Measurements from ENCODE around the gene KCNH3. TPM values are rescaled to one million over a fixed set of nuclear protein-coding genes. Genes with fewer than 3 reads are reported as not detected.
A peak's percentile ranks its signal among the peaks of the same experiment; 100 is the strongest.

KCNH3 gene, protein sequence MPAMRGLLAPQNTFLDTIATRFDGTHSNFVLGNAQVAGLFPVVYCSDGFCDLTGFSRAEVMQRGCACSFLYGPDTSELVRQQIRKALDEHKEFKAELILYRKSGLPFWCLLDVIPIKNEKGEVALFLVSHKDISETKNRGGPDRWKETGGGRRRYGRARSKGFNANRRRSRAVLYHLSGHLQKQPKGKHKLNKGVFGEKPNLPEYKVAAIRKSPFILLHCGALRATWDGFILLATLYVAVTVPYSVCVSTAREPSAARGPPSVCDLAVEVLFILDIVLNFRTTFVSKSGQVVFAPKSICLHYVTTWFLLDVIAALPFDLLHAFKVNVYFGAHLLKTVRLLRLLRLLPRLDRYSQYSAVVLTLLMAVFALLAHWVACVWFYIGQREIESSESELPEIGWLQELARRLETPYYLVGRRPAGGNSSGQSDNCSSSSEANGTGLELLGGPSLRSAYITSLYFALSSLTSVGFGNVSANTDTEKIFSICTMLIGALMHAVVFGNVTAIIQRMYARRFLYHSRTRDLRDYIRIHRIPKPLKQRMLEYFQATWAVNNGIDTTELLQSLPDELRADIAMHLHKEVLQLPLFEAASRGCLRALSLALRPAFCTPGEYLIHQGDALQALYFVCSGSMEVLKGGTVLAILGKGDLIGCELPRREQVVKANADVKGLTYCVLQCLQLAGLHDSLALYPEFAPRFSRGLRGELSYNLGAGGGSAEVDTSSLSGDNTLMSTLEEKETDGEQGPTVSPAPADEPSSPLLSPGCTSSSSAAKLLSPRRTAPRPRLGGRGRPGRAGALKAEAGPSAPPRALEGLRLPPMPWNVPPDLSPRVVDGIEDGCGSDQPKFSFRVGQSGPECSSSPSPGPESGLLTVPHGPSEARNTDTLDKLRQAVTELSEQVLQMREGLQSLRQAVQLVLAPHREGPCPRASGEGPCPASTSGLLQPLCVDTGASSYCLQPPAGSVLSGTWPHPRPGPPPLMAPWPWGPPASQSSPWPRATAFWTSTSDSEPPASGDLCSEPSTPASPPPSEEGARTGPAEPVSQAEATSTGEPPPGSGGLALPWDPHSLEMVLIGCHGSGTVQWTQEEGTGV
- 1 to 10 TPM in 1 of 4 donors, under 1 TPM in 1, not detected in 2; 0.22 to 3.4 TPM for polyA plus RNA-seq
- long read RNA-seq, donor 1, result 0 reads
- long read RNA-seq, donor 2, result 0 reads
- long read RNA-seq, donor 3, result 0 reads
- long read RNA-seq, donor 4, result 0 reads
- long read RNA-seq, donor 5, result 0 reads
- long read RNA-seq, donor 6, partial matches to known transcripts, result 0 of 1 reads
- long read RNA-seq, donor 6, other reads (novel, unspliced or antisense), result 0 of 1 reads
- long read RNA-seq, donor 7, result 0 reads
- long read RNA-seq, donor 8, result 0 reads
- long read RNA-seq, donor 9, result 0 reads
- long read RNA-seq, donor 10, partial matches to known transcripts, result 5 of 17 reads
- long read RNA-seq, donor 10, other reads (novel, unspliced or antisense), result 12 of 17 reads

DNA sequence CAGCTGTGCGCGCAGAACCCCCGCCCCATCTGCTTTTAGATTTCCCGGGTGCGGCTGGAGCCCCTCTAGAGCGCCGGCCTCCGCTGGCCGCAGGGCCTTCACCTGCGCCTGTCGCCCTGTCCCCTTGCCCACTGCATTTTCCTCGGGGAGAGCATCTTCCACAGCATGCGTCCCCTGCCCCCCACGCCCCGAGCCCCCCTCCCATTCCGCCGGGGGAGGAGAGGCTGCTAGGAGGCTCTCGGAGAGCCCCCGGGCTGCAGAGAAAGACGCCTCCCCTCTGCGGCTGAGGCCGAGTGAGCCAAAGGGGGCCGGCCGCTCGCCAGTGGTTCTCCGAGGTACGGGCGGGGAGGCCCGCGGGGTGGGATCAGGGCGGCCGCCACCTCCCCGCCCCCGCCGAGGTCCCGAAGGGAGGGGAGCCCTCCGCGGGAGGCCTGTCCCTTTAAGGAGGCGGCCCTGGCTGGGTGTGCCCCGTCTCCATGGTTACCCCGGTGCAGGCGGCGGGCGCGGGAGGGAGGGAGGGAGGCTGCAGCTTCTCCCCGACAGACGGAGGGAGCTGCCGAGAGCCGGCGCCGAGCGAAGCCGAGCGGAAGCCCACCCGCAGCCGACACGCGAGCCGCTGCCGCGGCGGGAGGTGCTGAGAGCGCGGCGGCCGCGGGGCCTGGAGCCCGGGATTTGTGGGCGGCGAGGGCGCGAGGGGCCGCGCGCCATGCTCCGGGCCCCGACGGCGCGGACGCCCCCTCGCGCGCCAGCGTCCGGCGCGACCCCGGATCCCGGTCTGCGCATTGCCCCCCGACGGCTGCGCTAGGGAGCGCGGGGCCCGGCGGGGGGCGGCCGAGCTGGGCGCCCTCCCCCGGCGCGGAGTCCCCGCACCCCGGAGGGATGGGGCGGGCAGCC, at the start of gene KCNH3:
KCNH3 (plus strand) TSS at position 521 of the 894 bp plus-strand sequence. CDS start 387 bp downstream, outside the sequence.
- 0 to 2% (median 1%) methylated on average over 46 to 107 of the region's 107 CpGs for WGBS, 3 donors
- FAIRE-seq, result no peak
- peaks cover 7 to 81% (median 13%) of the 10 kb centered on the region in 3 donors for H3K27me3 ChIP-seq (ENCODE audit: control insufficient read depth in 3 of 3, insufficient read depth in 3 of 3, low read length in 3 of 3)

DNA sequence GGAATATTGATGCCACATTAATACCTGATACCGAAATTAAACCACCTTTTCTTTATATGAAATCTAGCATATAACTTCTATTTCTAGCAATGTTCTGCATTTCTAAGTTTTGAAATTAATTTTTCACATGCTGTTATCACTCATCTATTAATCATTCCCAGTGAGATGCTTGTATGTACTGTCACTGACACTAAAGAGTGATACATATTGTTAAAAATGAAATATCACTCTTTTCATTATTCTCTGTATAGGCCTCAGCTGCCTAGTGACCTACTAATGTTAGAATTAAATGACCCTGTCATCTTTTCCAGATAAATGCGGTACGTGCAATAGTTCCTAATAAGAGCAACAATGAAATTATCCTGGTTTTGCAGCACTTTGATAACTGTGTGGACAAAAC, 49.7 kb upstream of the KCNH3 start:
- 89 to 96% (median 95%) methylated on average over 3 of the region's 3 CpGs for WGBS, 3 donors

More for the DNA sequence above, at the start of gene KCNH3:
- peak; percentile 74 to 87 for DNase-seq
- Histone ChIP-seq H3K9me3 (ENCODE audit: control insufficient read depth in 2 of 2, insufficient read depth in 1 of 2, low read depth in 1 of 2, low read length in 1 of 2) (peaks cover 0 to 3% of the 10 kb centered on the region in 2 donors), H3K4me1 (ENCODE audit: control insufficient read depth in 3 of 3, insufficient read depth in 2 of 3, low read depth in 1 of 3, low read length in 2 of 3) (peaks cover 0 to 27% (median 0%) of the 10 kb centered on the region in 3 donors), H3K4me3 (ENCODE audit: low read depth in 1 of 3, low read length in 3 of 3) (peak within 1 kb of the TSS in 2 of 3 donors; percentile 25 to 75), H3K27ac (ENCODE audit: low read depth in 1 of 3, low read length in 2 of 3) (no peak within 1 kb of the TSS), H3K36me3 (ENCODE audit: control insufficient read depth in 3 of 3, insufficient read depth in 2 of 3, low read depth in 1 of 3, low read length in 3 of 3) (no peaks in the 10 kb centered on the region)

DNA sequence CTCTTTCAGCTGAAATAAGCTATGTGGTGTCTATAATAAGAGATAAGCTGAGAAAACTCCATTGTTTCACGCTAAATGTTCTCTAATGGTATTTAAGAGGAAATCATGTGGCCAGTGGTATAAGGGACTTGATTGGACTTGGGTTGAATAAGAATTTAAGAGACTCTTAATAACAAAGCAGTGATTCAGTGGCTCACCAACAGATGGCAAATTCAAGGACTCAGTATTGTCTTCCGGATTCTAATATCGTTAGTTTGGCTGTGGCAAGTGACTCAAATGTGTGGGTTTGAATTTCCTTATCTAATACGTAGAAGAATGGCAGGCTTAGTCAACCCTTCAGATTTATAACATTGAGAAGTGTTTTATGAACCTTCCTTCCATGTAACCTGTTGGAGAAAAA, 49.1 kb upstream of the KCNH3 start:
- Histone ChIP-seq H3K4me1 (ENCODE audit: control insufficient read depth in 3 of 3, insufficient read depth in 2 of 3, low read depth in 1 of 3, low read length in 2 of 3) (no peaks in the 10 kb centered on the region), H3K4me3 (ENCODE audit: low read depth in 1 of 3, low read length in 3 of 3) (no peak overlapping the region), H3K36me3 (ENCODE audit: control insufficient read depth in 3 of 3, insufficient read depth in 2 of 3, low read depth in 1 of 3, low read length in 3 of 3) (peaks cover 0 to 21% (median 0%) of the 10 kb centered on the region in 3 donors), H3K27me3 (ENCODE audit: control insufficient read depth in 3 of 3, insufficient read depth in 3 of 3, low read length in 3 of 3) (no peaks in the 10 kb centered on the region), H3K27ac (ENCODE audit: low read depth in 1 of 3, low read length in 2 of 3) (no peak overlapping the region), H3K9me3 (ENCODE audit: control insufficient read depth in 2 of 2, insufficient read depth in 1 of 2, low read depth in 1 of 2, low read length in 1 of 2) (no peaks in the 10 kb centered on the region)
- DNase-seq (no peak), FAIRE-seq (no peak)
- WGBS, 3 donors, result 87 to 95% (median 93%) methylated on average over 4 of the region's 4 CpGs

More for the DNA sequence above, 49.7 kb upstream of the KCNH3 start:
- DNase-seq (no peak), FAIRE-seq (no peak)
- H3K27me3 ChIP-seq (ENCODE audit: control insufficient read depth in 3 of 3, insufficient read depth in 3 of 3, low read length in 3 of 3), result no peaks in the 10 kb centered on the region
- H3K4me3 ChIP-seq (ENCODE audit: low read depth in 1 of 3, low read length in 3 of 3), result no peak overlapping the region
- no peaks in the 10 kb centered on the region for H3K4me1 ChIP-seq (ENCODE audit: control insufficient read depth in 3 of 3, insufficient read depth in 2 of 3, low read depth in 1 of 3, low read length in 2 of 3)
- H3K36me3 ChIP-seq (ENCODE audit: control insufficient read depth in 3 of 3, insufficient read depth in 2 of 3, low read depth in 1 of 3, low read length in 3 of 3), result peaks cover 0 to 21% (median 0%) of the 10 kb centered on the region in 3 donors
- H3K9me3 ChIP-seq (ENCODE audit: control insufficient read depth in 2 of 2, insufficient read depth in 1 of 2, low read depth in 1 of 2, low read length in 1 of 2), result no peaks in the 10 kb centered on the region
- no peak overlapping the region for H3K27ac ChIP-seq (ENCODE audit: low read depth in 1 of 3, low read length in 2 of 3)

DNA sequence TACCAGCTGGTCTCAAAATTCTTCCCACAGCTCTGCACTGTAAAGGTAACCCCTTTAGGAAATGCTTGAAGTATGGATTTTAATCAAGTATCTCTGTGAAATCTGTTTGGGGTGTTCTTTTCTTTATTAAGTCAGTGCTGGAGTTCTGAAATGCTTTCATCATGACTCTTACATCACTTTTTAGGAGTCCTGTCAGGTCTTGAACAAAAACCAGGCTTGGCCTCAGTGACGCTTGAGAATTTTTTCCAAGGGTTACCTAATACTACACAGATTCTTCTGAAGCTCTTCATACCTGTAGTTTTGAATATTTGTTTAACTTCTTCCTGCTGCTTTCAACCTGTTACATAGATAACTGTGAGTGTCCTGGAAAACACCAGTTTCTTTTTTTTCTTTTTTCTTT, 47.0 kb upstream of the KCNH3 start:
- FAIRE-seq (no peak), DNase-seq (no peak)
- 97 to 100% (median 100%) methylated on average over 1 of the region's 1 CpG for WGBS, 3 donors

DNA sequence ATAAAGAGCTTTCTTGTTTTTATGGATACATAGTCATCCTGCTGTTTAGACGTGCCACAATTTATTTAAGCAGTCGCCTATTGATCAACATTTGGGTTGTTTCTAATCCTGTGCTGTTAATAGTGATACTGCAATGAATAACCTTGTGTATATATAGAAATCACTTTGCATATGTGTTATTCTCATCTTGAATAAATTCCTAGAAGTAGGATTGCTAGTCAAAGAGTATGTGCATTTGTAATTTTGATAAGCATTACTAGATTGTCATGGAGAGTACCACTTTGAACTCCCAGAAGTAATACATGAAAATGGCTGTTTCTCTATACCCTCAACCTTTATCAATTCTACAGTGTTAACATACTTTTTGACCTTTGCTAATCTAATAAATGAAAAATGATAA, 44.9 kb upstream of the KCNH3 start:
- FAIRE-seq, result no peak
- H3K4me3 ChIP-seq (ENCODE audit: low read depth in 1 of 3, low read length in 3 of 3), result no peak overlapping the region
- WGBS, 3 donors, result 49 to 84% (median 72%) methylated on average over 2 of the region's 2 CpGs
- peaks cover 2 to 8% (median 2%) of the 10 kb centered on the region in 3 donors for H3K36me3 ChIP-seq (ENCODE audit: control insufficient read depth in 3 of 3, insufficient read depth in 2 of 3, low read depth in 1 of 3, low read length in 3 of 3)
- H3K4me1 ChIP-seq (ENCODE audit: control insufficient read depth in 3 of 3, insufficient read depth in 2 of 3, low read depth in 1 of 3, low read length in 2 of 3), result no peaks in the 10 kb centered on the region
- no peaks in the 10 kb centered on the region for H3K27me3 ChIP-seq (ENCODE audit: control insufficient read depth in 3 of 3, insufficient read depth in 3 of 3, low read length in 3 of 3)
- H3K27ac ChIP-seq (ENCODE audit: low read depth in 1 of 3, low read length in 2 of 3), result no peak overlapping the region
- DNase-seq, result no peak
- H3K9me3 ChIP-seq (ENCODE audit: control insufficient read depth in 2 of 2, insufficient read depth in 1 of 2, low read depth in 1 of 2, low read length in 1 of 2), result no peaks in the 10 kb centered on the region

More for the DNA sequence above, 47.0 kb upstream of the KCNH3 start:
- Histone ChIP-seq H3K27ac (ENCODE audit: low read depth in 1 of 3, low read length in 2 of 3) (no peak overlapping the region), H3K9me3 (ENCODE audit: control insufficient read depth in 2 of 2, insufficient read depth in 1 of 2, low read depth in 1 of 2, low read length in 1 of 2) (no peaks in the 10 kb centered on the region), H3K4me3 (ENCODE audit: low read depth in 1 of 3, low read length in 3 of 3) (no peak overlapping the region), H3K36me3 (ENCODE audit: control insufficient read depth in 3 of 3, insufficient read depth in 2 of 3, low read depth in 1 of 3, low read length in 3 of 3) (peaks cover under 1 to 12% (median 2%) of the 10 kb centered on the region in 3 donors), H3K4me1 (ENCODE audit: control insufficient read depth in 3 of 3, insufficient read depth in 2 of 3, low read depth in 1 of 3, low read length in 2 of 3) (no peaks in the 10 kb centered on the region), H3K27me3 (ENCODE audit: control insufficient read depth in 3 of 3, insufficient read depth in 3 of 3, low read length in 3 of 3) (no peaks in the 10 kb centered on the region)

DNA sequence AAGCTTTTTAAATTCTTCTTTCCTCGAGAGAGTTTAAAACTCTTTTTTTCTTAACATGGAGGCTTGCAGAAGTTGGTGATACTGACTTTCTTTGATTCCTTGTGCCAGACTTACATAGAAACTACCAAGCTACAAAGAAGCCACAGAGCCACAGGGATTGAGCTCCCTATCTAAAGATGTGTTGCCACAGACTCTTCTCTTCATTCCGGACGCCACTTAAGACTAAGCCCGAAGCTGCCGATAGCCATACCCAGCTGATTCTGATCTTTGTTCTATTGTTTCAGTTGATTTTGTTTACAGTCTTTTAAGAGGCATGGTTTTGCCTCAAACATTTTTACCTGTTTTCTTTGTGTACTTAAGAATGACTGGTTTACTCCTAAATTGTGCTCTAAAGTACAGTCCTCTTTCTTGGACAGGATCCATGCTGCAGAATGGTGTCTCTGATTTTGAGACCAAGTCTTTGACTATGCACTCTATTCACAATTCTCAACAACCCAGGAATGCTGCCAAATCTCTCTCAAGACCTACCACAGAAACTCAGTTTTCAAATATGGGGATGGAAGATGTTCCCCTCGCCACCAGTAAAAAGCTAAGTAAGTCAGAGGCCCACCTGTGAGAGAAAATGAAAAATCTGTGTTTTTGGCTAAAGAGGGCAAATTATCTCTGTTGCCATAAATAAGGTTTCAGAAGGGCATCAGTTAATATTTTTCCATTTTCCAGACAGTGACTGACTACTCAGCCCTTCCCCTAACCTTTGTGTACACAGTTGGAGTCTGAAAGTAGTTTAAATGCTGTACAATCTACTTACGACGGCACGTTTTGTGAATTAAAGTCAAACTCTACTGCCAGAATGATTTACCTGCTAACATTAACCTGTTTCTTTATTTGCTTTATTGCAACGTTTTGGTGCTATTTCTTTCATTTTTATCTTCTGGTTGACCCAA, 42.1 kb upstream of the KCNH3 start:
- peaks cover 4 to 22% (median 5%) of the 10 kb centered on the region in 3 donors for H3K36me3 ChIP-seq (ENCODE audit: control insufficient read depth in 3 of 3, insufficient read depth in 2 of 3, low read depth in 1 of 3, low read length in 3 of 3)
- no peak for FAIRE-seq
- 86 to 88% (median 88%) methylated on average over 10 of the region's 10 CpGs for WGBS, 3 donors

More for the DNA sequence above, 42.1 kb upstream of the KCNH3 start:
- Histone ChIP-seq H3K27me3 (ENCODE audit: control insufficient read depth in 3 of 3, insufficient read depth in 3 of 3, low read length in 3 of 3) (no peaks in the 10 kb centered on the region), H3K4me3 (ENCODE audit: low read depth in 1 of 3, low read length in 3 of 3) (no peak overlapping the region), H3K9me3 (ENCODE audit: control insufficient read depth in 2 of 2, insufficient read depth in 1 of 2, low read depth in 1 of 2, low read length in 1 of 2) (no peaks in the 10 kb centered on the region), H3K4me1 (ENCODE audit: control insufficient read depth in 3 of 3, insufficient read depth in 2 of 3, low read depth in 1 of 3, low read length in 2 of 3) (no peaks in the 10 kb centered on the region), H3K27ac (ENCODE audit: low read depth in 1 of 3, low read length in 2 of 3) (no peak overlapping the region)
- no peak for DNase-seq
